GM19438 (cell line): Measurements from ENCODE around the gene ADNP.
"Not testable (repeated sequence)": the region's sequence is repeated elsewhere in the genome, so short reads cannot be mapped to it uniquely, and the experiment has no call there.

Source experiments
- ATAC-seq: cut with Tn5 transposase; IDR thresholded peaks from one replicate; pipeline ENCODE4 v1.9.1; 2021; ENCODE audit warnings: low read depth; ENCODE audit not compliant: unreplicated experiment

Gene ADNP

GRCh38 chr20:50931306-50932015 is at the start of gene ADNP:
Gene ADNP (minus strand): TSS chr20:50931437. CDS start chr20:50903996, 27,441 bp downstream.
- ATAC-seq = peak; percentile 59

DNA sequence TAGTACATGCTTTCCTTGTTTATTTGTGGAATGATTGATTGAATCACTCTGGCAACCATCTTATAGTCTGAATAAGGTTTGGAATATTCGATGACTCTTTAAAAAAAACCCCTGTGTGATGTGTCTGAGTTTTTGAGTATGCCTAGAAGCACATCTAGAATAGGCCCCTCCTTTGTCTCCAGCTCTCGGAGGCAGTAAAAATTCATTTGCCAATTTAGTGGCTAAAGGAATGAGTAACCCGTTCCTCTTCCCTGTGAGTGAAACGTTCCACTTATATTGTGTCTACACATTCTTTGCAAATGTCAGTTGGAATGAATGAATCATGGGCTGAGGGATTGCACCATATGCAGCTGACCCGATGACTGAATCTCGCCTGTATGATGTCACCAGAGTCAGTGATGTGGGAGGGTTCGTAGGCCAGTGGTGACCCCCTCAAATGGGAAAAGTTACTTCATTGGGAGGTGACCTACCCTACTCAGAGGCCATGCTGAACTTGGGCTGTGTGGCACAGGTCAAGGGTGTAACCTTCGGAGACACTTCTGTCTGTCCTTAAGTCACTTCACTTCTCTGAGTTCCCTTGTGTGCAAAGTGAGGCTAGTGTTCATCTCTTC is 48.9 kb upstream of the ADNP start:
- no peak for ATAC-seq

DNA sequence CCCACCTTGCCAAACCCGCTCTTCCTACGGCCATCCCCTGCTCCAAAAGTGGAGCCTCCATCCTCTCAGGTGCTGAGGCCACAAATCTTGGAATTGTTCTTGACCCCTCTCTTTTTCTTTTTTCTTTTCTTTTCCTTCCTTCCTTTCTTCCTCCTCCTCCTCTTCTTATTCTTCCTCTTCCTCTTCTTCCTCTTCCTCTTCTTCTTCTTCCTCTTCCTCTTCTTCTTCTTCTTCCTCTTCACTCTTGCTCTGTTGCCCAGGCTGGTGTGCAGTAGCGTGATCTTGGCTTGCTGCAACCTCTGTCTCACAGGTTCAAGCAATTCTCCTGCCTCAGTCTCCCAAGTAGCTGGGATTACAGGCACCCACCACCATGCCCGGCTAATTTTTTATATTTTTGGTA is 47.3 kb upstream of the ADNP start:
- not testable (repeated sequence) for ATAC-seq

DNA sequence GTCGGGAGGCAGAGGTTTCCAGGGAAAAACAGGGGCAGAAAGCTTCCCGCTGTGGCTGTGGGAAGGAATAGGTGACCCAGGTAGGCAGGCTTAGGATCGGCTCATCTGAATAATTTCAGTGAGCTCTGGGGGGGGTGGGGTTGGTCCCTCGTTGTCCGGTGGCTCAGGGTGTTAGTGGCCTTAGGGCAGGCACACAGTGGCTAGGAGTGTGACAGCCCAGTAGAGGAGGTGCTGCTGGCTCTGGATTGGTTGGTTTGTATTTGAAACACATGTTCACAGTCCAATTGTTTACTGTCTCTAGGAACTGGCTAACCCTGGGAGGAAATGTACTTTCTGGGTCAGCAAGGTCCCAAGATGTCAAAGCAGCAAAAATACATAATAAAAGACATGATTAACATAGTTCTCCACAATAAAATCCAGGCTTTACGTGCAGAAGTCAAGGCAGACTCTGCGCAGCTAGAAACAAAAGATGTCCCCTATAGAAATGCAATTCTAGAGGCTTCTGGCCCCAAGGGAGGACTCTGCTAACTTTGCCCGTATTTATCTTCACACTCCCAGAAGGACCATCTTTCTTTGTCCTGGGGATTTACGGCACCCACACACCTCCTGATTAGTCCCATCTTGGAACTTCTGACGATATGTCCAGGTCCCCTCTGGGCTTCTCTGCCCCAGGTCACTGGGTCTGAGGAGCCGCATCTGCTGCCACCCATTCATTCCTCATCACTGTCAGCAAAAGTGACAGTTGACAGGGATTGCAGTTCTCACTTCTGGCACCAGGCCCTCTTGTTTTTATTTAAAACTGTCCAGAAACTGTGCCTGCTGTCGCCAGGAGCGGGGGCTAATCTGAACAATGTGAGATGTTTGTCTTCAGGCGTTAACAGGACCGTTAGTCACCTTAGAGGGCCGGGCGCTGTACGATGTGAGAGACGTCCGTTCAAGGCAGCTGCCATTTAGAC is 46.1 kb upstream of the ADNP start:
- ATAC-seq = no peak

GRCh38 chr20:50975701-50976330 is 44.6 kb upstream of the ADNP start:
- ATAC-seq = no peak

GRCh38 chr20:50969912-50970311 is 38.7 kb upstream of the ADNP start:
- no peak for ATAC-seq

GRCh38 chr20:50969435-50969834 is 38.2 kb upstream of the ADNP start:
- ATAC-seq = no peak

- no peak for ATAC-seq
Measured at GRCh38 chr20:50968289-50968688, 37.1 kb upstream of the ADNP start.

DNA sequence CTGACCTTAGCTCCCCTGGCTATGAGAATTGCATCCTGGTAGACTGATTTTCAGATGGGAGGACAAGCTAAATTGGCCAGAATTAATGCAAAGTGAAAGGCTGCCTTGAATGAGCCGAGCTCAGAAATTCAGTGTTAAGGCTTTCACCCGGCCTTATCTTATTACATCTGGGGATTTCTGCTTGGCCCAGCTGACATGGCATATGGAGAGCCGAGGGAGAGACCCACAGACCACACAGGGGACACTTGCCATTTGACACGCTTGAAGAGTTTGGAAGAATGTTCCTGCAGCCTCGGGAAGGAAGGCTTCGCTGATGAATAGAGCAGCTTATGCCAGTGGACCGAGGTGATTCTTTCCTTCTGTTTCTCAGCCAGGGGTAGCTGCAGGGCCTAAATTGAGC is 36.3 kb upstream of the ADNP start:
- no peak for ATAC-seq

- no peak for ATAC-seq
Measured at GRCh38 chr20:50959543-50960126, 28.4 kb upstream of the ADNP start.

- ATAC-seq = peak; percentile 69
Measured at GRCh38 chr20:50958615-50959542, 27.6 kb upstream of the ADNP start, which contains the start of gene MOCS3. Gene MOCS3 (plus strand): TSS chr20:50958818. CDS start chr20:50958843, 25 bp downstream.

DNA sequence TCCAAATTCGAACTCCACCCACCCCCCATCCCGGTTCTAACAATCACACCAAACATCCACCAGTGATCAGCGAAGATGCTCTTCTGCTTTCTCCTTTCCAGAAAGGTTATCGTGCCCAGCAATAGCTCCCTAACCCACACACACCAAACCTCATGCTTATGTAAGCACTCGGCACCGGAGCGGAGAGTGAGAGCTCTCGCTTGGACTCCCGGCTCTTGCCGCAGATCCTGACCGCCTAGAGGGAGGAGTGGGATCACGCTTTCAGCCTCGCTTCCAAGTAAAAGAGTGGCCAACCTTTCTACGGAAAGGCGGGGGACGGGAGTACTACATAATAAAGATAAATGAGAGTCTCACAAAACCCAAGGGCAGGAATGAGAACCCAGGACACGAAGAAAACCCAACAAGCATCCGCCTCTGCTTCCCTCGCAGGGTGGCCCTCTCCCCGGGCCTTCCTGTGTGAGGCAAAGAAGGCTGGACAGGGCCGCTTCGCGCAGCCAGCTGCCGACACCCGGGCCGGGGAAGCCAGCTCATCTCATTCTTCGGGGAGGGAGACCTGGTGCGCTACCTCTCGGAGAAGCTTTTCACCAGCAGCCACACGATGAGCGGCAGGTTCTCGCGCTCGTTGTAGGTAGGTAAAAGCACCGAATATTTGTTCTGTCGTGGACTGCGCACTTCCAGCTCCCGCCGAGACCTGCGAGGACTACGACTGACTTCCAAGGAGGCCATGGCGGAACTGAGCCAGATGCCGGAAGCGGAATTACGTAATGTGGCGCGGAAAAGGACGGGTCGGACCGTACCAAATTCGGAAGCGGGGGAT is 26.8 kb upstream of the ADNP start, which contains the start of gene DPM1:
DPM1 (minus strand) TSS at position 735 of the 817 bp plus-strand sequence; CDS start at position 726, 9 bp downstream.
- ATAC-seq = peak; percentile 74

GRCh38 chr20:50957276-50957675 is 26.0 kb upstream of the ADNP start:
- no peak for ATAC-seq

DNA sequence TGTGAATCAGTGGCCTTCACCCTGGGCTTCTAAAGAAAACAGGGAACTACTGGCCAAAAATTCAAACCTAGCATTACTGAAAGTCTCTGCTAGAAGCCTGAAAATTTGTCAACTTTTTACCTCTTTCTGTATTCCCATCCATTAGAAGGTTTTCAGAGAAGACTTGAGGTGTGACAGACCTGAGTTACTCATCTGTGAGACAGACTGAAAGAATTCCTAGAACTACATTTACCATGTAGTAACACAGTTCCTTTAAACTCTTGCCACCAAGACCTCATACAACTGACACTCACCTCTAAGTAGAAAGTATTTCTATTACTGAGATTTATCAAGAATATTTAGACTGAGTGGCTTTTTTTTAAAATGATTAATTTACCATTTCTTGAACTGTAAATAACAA is 22.6 kb upstream of the ADNP start:
- ATAC-seq = no peak

- ATAC-seq = no peak
Measured at GRCh38 chr20:50953196-50953595, 22.0 kb upstream of the ADNP start.

GRCh38 chr20:50948132-50948785 is 17.0 kb upstream of the ADNP start:
- no peak for ATAC-seq

DNA sequence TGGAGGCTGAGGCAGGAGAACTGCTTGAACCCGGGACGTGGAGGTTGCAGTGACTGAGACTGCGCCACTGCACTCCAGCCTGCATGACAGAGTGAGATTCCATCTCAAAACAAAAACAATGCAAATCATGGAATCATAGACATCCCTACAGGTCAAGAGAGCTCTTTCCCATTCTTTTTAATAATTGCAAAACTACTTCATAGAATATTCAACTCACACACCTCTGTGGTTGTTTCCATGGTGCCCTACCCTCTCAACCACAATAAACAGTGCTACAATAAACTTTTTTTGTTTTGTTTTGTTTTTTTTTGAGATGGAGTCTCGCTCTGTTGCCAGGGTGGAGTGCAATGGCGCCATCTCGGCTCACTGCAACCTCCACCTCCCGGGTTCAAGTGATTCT is 11.8 kb upstream of the ADNP start:
- ATAC-seq = no peak

DNA sequence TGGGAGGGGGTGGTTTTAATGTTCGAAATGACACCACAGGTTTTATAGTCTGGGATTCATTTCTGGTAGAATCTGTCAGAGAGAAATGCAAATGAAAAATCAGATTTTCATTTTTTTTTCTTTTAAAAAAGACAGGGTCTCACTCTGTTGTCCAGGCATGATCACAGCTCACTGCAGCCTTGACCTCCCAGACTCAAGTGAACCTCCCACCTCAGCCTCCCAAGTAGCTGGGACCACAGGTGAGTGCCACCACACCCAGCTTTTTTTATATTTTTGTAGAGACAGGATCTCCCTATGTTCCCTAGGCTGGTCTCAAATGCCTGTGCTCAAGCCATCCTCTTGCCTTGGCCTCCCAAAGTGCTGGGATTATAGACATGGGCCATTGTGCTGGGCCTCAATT is 2.4 kb upstream of the ADNP start:
- no peak for ATAC-seq
